Coronary artery (tissue), 2 donors: ENCODE data around the gene B3GNT9.
A peak's percentile ranks its signal among the peaks of the same experiment; 100 is the strongest.

Experiments
- DNase-seq: peaks from one replicate; pipeline ENCODE4 v3.0.0-alpha.2; 2017; ENCODE audit warnings: low spot score
- H3K27ac ChIP-seq, 2 donors: fragments of 200-600 bp; sonication (generic); one replicate each; pipeline ENCODE4 v1.5.1; 2016 to 2019
- H3K4me3 ChIP-seq: fragments of 200-600 bp; sonication (generic); 2 replicates; pipeline ENCODE4 v1.5.1; 2016; ENCODE audit warnings: mild to moderate bottlenecking, moderate library complexity
- TF ChIP-seq, protein P1 (sequence below): fragments of 200-600 bp; sonication (generic); IDR thresholded peaks from one replicate; pipeline ENCODE4 v1.5.1; 2019; ENCODE audit warnings: antibody characterized with exemption

The B3GNT9 gene

DNA sequence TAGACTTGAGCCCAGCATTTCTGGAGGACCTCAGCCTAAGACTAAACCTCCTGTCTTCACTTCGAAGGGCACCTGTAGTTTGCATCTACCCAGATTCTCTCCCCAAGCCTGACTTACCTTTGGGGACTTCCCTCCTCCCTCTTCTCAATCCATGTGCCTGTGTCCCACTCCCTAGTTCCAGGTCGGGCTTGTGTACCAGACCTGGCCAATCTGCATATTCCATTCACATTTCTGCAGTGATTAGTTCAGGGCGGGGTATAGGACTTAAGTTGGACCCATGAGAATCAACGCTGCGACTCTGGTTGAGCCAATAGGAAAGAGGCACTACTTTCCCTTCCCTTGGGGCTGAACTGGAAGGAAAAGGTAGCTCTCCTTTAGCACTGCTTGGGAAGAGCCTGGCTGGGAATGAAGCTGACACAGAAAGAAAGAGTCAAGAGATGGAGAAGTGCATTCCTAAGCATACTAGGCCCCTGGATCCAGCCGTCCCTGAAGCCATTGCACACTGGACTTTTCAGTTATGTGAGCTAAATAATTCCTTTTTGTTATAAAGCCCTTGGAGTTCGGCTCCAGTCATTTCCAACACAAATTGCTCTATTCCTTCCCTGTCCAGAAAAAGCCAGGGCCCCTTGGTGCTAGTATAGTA lies 6.4 kb upstream of the B3GNT9 start:
- Histone ChIP-seq H3K4me3 (no peak overlapping the region), H3K27ac (no peak overlapping the region)
- TF ChIP-seq, protein P1, sequence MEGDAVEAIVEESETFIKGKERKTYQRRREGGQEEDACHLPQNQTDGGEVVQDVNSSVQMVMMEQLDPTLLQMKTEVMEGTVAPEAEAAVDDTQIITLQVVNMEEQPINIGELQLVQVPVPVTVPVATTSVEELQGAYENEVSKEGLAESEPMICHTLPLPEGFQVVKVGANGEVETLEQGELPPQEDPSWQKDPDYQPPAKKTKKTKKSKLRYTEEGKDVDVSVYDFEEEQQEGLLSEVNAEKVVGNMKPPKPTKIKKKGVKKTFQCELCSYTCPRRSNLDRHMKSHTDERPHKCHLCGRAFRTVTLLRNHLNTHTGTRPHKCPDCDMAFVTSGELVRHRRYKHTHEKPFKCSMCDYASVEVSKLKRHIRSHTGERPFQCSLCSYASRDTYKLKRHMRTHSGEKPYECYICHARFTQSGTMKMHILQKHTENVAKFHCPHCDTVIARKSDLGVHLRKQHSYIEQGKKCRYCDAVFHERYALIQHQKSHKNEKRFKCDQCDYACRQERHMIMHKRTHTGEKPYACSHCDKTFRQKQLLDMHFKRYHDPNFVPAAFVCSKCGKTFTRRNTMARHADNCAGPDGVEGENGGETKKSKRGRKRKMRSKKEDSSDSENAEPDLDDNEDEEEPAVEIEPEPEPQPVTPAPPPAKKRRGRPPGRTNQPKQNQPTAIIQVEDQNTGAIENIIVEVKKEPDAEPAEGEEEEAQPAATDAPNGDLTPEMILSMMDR: no peak
- DNase-seq: no peak

DNA sequence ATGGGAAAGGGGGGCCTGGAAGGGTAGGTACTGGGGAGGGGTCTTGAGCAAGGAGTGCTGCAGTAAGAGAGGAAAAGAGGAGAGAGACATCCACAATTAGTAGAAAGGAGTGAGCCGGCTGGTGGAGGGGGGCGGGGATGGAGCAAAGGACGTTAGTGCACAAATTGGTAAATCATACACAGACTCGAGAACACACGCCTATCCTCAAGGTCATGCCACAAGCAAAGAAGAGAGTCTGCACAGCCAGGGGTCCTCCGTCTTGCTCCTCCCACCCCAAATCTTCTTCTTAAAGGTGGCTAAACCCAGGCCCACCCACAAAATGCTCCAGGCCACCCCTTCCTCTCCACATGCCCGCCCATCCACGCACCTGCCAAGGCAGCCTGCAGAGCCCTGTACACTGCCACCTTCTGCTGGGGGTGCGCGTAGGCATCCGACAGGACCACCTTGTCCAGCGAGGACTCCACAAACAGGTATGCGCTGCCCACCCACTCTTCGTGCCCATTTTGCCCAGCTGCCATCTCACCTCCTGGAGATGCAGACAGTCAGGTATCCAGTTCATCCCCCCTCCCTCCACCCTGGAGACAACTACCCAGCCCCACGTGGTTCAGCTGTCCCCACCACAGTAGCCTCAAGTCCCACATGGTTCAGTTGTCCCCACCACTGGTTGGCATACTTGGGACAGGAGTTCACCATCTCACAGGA lies 5.5 kb upstream of the B3GNT9 start:
- Histone ChIP-seq H3K4me3 (no peak overlapping the region), H3K27ac (no peak overlapping the region)
- TF ChIP-seq, protein P1: no peak
- peak; percentile 71 for DNase-seq

DNA sequence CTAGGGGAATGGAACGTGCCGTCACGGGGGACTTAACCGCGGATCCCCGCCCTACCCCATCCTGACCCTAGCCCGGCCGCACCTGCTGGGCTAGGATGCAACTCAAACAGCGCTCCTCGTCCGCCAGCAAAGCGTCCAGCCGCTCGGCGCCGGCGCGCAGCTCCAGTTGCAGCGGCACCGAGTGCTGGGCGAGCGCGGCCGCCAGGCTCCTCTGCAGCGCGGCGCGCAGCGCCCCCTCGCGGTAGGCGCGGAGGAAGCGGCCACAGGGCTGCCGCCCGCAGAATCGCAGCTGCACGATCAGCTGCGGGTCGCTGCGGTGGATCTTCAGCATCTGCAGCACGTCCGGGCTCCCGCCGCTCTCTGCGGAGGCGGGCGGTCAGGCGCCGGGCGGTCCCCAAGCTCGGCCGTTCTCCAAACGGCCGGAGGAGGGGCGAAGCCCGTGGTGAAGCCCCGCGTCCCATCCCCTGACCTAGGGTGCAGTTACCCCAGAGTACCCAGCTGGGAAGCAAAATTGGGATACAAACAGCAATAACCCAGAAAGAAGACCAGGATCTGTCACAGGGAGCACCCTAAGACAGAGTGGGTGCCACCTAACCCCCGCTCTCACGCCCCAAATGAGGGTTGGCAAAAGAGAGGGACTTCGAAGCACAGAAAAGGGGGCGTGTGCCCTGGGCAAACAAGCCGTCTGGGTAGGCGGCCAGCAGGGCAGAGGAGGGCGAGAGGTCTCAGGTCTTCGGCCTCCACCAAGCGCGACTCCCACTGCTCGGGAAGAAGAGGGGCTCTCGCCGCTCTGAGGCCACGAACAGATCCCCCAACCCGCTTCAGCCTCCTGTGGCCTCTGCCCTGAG lies 4.7 kb upstream of the B3GNT9 start:
- H3K27ac ChIP-seq: no peak overlapping the region
- TF ChIP-seq, protein P1: peak; percentile 99
- DNase-seq: peak; percentile 80
- peak overlapping the region; percentile 65 for H3K4me3 ChIP-seq

DNA sequence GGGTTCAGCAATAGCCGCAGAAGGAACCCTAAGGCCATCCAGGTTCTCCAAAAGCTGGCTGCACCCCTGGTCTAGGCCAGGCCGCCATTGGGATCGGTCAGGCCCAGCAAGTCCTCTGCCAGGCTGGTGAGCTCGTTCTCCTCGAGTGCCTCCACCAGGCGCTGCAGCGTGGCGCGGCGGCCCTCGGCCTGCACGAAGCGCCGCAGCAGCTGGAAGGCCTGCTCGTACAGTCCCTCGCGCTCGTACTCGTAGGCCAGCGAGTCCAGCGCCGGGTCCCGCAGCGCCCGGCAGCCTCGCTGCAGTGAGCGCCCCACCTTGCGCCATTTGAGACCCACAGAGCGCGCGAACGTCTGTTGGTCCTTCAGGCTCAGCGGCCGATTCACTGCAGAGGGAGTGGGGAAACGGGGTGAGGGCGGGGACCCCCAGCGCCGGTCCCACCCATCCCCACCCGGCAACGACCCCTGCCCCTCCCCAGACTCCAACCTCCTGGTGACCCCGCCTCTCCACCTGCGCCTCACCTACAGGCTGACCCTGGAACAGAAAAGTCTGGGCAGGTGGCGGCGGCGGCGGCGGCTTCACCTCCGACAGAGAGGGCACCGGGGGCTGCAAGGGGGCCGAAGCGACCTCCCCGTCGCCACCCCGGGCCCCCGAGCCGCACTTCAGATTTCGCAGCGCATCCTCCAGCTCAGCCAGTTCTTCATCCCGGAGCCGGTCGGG lies 3.9 kb upstream of the B3GNT9 start:
- DNase-seq: no peak
- H3K4me3 ChIP-seq: peak overlapping the region; percentile 65

DNA sequence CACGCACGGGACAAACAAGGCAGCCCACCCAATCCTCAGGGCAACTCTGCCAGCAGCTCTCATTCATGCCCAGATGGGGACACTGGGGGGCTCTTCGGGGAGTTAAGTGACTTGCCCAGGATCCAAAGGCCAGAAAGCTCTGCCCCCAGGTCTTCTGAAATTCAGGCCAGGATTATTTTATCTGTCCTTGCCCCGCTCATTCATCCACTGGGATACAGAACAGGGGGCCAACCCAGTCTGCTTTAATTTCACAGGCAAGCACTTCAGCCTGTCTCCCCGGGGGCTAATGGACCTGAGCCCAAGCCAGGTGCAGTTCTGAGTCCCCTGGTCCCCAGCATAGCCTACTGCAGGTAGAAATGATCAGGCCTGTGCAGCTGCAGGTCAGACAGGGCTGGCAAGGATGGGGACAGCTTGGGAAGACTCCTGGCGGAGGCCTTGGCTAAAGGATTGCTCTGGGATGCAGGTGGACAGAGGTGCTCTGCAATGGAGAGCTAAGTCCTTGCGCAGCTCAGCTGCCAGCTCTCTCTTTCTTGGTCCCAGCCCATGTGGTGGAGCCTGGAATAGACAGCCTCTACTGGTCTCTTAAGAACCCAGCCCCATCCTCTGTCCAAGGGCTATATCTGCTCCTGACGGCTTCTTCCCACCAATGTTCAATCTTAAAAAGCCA lies 766 bp upstream of the B3GNT9 start:
- DNase-seq: no peak
- Histone ChIP-seq H3K27ac (peak overlapping the region; percentile 87 to 91), H3K4me3 (peak overlapping the region; percentile 75)
- TF ChIP-seq, protein P1: no peak

More for the DNA sequence above, 3.9 kb upstream of the B3GNT9 start:
- TF ChIP-seq, protein P1: no peak
- no peak overlapping the region for H3K27ac ChIP-seq
